Measurements from ENCODE around the gene ADGRV1.

ADGRV1 gene

GRCh38 chr5:90632791-90633190 lies 74.2 kb downstream of the ADGRV1 start:
- DNase-seq (ENCODE audit: low read depth) = no peak
- TF ChIP-seq CTCF (IDR thresholded peaks at IDR 0.05; ENCODE audit: low read depth, low read length, missing control alignments) = no peak
- H3K4me3 ChIP-seq (ENCODE audit: low read depth, low read length) = no peak overlapping the region

DNA sequence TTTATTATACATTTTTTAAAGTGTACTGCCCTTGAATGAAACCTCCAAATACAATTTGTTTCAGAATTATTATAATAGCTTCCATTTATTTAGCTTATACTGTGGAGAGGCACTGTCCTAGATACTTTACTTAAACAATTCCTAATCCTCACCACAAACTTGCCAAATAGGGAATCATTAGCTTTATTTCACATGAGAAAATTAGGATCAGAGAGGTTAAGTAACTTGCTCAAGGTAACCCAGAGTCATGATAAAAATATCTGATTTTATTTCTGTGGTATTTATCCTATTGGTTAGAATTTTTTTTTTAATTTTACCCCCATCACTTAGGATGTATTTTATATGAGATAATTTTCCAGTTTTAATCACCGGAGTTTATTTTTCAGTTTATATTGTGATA lies 78.4 kb downstream of the ADGRV1 start:
- DNase-seq (ENCODE audit: low read depth) = no peak
- no peak overlapping the region for H3K4me3 ChIP-seq (ENCODE audit: low read depth, low read length)
- no peak for TF ChIP-seq CTCF (IDR thresholded peaks at IDR 0.05; ENCODE audit: low read depth, low read length, missing control alignments)

- no peak for DNase-seq (ENCODE audit: low read depth)
- no peak for TF ChIP-seq CTCF (IDR thresholded peaks at IDR 0.05; ENCODE audit: low read depth, low read length, missing control alignments)
- H3K4me3 ChIP-seq (ENCODE audit: low read depth, low read length) = no peak overlapping the region
Measured at GRCh38 chr5:90637731-90638130, 79.1 kb downstream of the ADGRV1 start.

DNA sequence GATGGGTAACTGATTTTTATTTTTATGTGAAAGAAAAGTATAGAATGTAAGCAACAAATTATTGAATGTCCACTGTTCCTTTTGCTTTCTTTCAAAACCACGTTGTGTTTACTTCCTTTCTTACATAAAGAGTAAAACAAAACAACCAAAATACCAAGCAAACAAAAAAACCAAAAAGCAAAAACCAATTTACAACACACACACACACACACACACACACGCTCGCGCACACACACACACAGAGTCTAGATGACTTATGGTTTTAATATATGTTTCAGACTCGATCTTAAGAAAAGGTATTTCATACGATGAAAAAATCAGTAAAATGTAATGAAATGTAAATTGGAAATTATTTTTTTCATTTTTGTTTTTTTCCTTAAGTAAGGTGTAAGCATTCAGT lies 80.3 kb downstream of the ADGRV1 start:
- TF ChIP-seq CTCF (IDR thresholded peaks at IDR 0.05; ENCODE audit: low read depth, low read length, missing control alignments) = no peak

GRCh38 chr5:90640484-90641059 lies 82.0 kb downstream of the ADGRV1 start:
- H3K4me3 ChIP-seq (ENCODE audit: low read depth, low read length) = no peak overlapping the region; the same call in 1 of the 2 replicates

More for the DNA sequence above, 80.3 kb downstream of the ADGRV1 start:
- no peak overlapping the region for H3K4me3 ChIP-seq (ENCODE audit: low read depth, low read length)
- no peak for DNase-seq (ENCODE audit: low read depth)

DNA sequence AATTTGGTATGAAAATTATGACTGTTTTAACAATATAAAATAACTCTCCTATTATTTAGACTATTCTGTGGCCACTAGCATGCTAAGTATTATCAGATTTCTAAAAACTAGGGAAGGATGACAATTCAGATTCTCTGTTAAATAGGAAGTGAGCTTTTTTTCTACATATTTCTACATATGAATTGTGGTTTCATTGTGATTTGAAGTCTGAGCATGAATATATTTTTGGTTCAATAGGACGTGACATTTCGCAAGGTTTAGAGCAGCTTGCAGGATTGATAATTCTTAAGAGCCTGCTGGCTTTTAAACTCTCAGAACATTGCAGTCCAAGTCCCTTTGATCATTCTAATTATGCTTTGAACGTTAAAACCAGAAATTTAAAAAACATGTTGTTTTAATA lies 82.9 kb downstream of the ADGRV1 start:
- H3K4me3 ChIP-seq (ENCODE audit: low read depth, low read length) = no peak overlapping the region
- DNase-seq (ENCODE audit: low read depth) = no peak
- no peak for TF ChIP-seq CTCF (IDR thresholded peaks at IDR 0.05; ENCODE audit: low read depth, low read length, missing control alignments)

More at GRCh38 chr5:90640484-90641059, 82.0 kb downstream of the ADGRV1 start:
- no peak for TF ChIP-seq CTCF (IDR thresholded peaks at IDR 0.05; ENCODE audit: low read depth, low read length, missing control alignments)
- DNase-seq (ENCODE audit: low read depth) = peak; percentile 36

DNA sequence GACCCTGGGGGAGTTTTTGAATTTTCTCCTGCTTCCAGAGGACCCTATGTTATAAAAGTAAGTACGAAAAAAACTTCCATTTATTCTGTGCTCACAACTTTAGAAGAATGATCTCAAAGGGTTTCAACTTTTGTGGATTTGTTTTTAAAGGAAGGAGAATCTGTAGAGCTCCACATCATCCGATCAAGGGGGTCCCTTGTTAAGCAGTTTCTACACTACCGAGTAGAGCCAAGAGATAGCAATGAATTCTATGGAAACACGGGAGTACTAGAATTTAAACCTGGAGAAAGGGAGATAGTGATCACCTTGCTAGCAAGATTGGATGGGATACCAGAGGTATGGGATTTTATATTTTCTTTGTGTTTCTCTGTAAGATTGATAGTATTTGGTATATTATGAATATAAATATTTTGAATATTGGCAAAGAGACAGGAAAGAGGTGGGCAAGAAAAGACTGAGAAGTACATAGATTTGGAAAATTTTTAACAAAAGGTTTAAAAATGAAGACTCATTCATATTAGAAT lies 84.2 kb downstream of the ADGRV1 start:
- no peak overlapping the region for H3K4me3 ChIP-seq (ENCODE audit: low read depth, low read length)
- no peak for DNase-seq (ENCODE audit: low read depth)
- no peak for TF ChIP-seq CTCF (IDR thresholded peaks at IDR 0.05; ENCODE audit: low read depth, low read length, missing control alignments)

Measured in GM12864 (cell line).